NCI-H524 treated with DMSO at 0.1 percent for 48 hours (cell line): ENCODE measurements around the gene BAG3.
"Not testable (repeated sequence)": the region's sequence is repeated elsewhere in the genome, so short reads cannot be mapped to it uniquely, and the experiment has no call there.

Source experiments
- DNase-seq: peaks from one replicate; lab custom pipeline; 2025; lab: John Stamatoyannopoulos, UW

The BAG3 gene

GRCh38 chr10:119694608-119695007 lies 43.4 kb downstream of the BAG3 start:
- DNase-seq: no peak

- DNase-seq: no peak
Observed at GRCh38 chr10:119700321-119700954, 49.3 kb downstream of the BAG3 start.

GRCh38 chr10:119701861-119702260 lies 50.7 kb downstream of the BAG3 start:
- DNase-seq: no peak

GRCh38 chr10:119702583-119702982 lies 51.4 kb downstream of the BAG3 start:
- DNase-seq: no peak

GRCh38 chr10:119703903-119704508 lies 52.8 kb downstream of the BAG3 start:
- no peak for DNase-seq

- DNase-seq: no peak
Observed at GRCh38 chr10:119705434-119705831, 54.3 kb downstream of the BAG3 start.

- DNase-seq: peak; percentile 69
Observed at GRCh38 chr10:119706521-119707278, 55.5 kb downstream of the BAG3 start.

GRCh38 chr10:119707331-119707730 lies 56.2 kb downstream of the BAG3 start:
- not testable (repeated sequence) for DNase-seq

- DNase-seq: not testable (repeated sequence)
Observed at GRCh38 chr10:119710935-119711334, 59.8 kb downstream of the BAG3 start.

GRCh38 chr10:119713744-119714483 lies 62.7 kb downstream of the BAG3 start:
- no peak for DNase-seq

GRCh38 chr10:119714484-119714816 lies 63.3 kb downstream of the BAG3 start:
- DNase-seq: no peak

GRCh38 chr10:119715628-119716505 lies 64.7 kb downstream of the BAG3 start:
- DNase-seq: no peak

- no peak for DNase-seq
Observed at GRCh38 chr10:119723161-119723560, 72.0 kb downstream of the BAG3 start.

- no peak for DNase-seq
Observed at GRCh38 chr10:119723624-119724023, 72.4 kb downstream of the BAG3 start.

- DNase-seq: peak; percentile 23
Observed at GRCh38 chr10:119724593-119725516, 73.7 kb downstream of the BAG3 start.

GRCh38 chr10:119725517-119725827 lies 74.3 kb downstream of the BAG3 start:
- no peak for DNase-seq

- peak; percentile 36 for DNase-seq
Observed at GRCh38 chr10:119725828-119726675, 74.9 kb downstream of the BAG3 start, which contains the start of gene INPP5F. INPP5F (plus strand) TSS chr10:119726050; CDS start chr10:119726263, 213 bp downstream.

GRCh38 chr10:119726676-119727261 lies 75.6 kb downstream of the BAG3 start:
- DNase-seq: no peak
